AG04450 (cell line): ENCODE results near the gene C1GALT1. TPM values are rescaled to one million over a fixed set of nuclear protein-coding genes. Genes with fewer than 3 reads are reported as not detected.

ENCODE experiments used
- CTCF ChIA-PET: fragments of 300-600, 350-600 bp; formaldehyde crosslinking; extraction: SDS; loops from one replicate; lab custom pipeline; 2022; ENCODE audit warnings: antibody characterized with exemption, inconsistent platforms; lab: Charles Lee
- POLR2A ChIA-PET: fragments of 350-600 bp; formaldehyde crosslinking; extraction: SDS; loops from one replicate; lab custom pipeline; 2021; ENCODE audit warnings: antibody characterized with exemption, inconsistent platforms; lab: Yijun Ruan, JAX
- DNase-seq: peaks from one replicate; pipeline ENCODE4 v3.0.0-alpha.2; 2011; ENCODE audit warnings: low read depth, low spot score
- H3K27ac ChIP-seq: one replicate; pipeline ENCODE4 v1.5.1; 2012; ENCODE audit warnings: low read depth, low read length, control low read depth
- H3K27me3 ChIP-seq: one replicate; pipeline ENCODE4 v1.6.0; 2012; ENCODE audit warnings: low read length; ENCODE audit not compliant: control insufficient read depth, insufficient read depth
- H3K4me3 ChIP-seq: 2 replicates; pipeline ENCODE4 v1.5.1; 2011; ENCODE audit warnings: mild to moderate bottlenecking, low read depth, low read length, control low read depth
- H3K9me3 ChIP-seq: 2 replicates; pipeline ENCODE4 v1.5.1; 2012; ENCODE audit warnings: low read length; ENCODE audit not compliant: control insufficient read depth, insufficient read depth
- polyA plus RNA-seq: library from polyadenylated mRNA; depleted of rRNA; stranded (reverse); fragments of >200 nt; gene quantifications from 2 replicates; pipeline ENCODE4 v1.2.3, GENCODE V29; 2011
- TF ChIP-seq, protein P1 (sequence below): IDR thresholded peaks from 2 replicates; pipeline ENCODE4 v1.5.1; 2011; ENCODE audit warnings: low read depth, low read length, control low read depth, inconsistent platforms

Gene C1GALT1
- polyA plus RNA-seq, 1 experiment = 24.0 TPM

DNA sequence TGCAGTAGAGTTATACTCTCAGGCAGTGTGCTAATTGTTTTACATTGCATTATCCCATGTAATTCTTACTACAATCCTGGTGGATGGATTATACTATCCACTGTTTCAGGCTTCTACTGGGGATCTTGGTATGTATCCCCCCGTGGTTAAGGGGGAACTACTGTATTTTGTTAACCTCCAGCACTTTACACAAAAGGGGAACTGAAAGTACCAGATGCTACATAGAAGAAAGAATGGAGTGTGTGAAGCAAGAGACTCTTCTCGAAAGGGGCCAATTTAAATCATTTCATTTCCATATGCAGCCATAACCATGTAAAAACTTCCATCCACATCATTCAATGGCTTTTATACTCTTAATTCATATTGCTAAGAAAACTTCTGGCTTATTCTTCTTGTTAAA is 69.4 kb downstream of the C1GALT1 start:
- Histone ChIP-seq H3K27ac (no peak overlapping the region), H3K4me3 (no peak overlapping the region), H3K9me3 (no peaks in the 10 kb centered on the region), H3K27me3 (no peaks in the 10 kb centered on the region)
- CTCF ChIA-PET = no interaction called here
- POLR2A ChIA-PET = no interaction called here
- TF ChIP-seq, protein P1, sequence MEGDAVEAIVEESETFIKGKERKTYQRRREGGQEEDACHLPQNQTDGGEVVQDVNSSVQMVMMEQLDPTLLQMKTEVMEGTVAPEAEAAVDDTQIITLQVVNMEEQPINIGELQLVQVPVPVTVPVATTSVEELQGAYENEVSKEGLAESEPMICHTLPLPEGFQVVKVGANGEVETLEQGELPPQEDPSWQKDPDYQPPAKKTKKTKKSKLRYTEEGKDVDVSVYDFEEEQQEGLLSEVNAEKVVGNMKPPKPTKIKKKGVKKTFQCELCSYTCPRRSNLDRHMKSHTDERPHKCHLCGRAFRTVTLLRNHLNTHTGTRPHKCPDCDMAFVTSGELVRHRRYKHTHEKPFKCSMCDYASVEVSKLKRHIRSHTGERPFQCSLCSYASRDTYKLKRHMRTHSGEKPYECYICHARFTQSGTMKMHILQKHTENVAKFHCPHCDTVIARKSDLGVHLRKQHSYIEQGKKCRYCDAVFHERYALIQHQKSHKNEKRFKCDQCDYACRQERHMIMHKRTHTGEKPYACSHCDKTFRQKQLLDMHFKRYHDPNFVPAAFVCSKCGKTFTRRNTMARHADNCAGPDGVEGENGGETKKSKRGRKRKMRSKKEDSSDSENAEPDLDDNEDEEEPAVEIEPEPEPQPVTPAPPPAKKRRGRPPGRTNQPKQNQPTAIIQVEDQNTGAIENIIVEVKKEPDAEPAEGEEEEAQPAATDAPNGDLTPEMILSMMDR = no peak
- DNase-seq = no peak

DNA sequence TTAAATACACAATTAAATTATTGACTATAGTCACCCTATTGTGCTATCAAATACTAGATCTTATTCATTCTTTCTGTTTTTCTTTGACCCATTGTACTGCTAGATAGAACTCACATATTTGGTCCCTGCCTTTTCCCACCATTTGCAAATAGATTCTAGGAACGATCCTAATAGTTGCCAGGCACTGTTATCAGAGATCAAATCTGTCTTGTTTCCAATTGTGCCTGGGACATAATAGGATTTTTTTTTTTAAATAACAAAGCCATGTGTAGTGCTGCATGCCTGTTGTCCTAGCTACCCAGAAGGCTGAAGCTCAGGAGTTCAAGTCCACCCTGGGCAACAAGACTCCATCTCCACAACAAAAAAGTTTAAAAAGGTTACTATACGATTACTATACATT is 72.0 kb downstream of the C1GALT1 start:
- DNase-seq = no peak
- Histone ChIP-seq H3K27ac (no peak overlapping the region), H3K9me3 (no peaks in the 10 kb centered on the region; the same call in 1 of the 2 replicates), H3K4me3 (no peak overlapping the region), H3K27me3 (no peaks in the 10 kb centered on the region)
- CTCF ChIA-PET = no interaction called here
- TF ChIP-seq, protein P1 = no peak
- POLR2A ChIA-PET = no interaction called here

DNA sequence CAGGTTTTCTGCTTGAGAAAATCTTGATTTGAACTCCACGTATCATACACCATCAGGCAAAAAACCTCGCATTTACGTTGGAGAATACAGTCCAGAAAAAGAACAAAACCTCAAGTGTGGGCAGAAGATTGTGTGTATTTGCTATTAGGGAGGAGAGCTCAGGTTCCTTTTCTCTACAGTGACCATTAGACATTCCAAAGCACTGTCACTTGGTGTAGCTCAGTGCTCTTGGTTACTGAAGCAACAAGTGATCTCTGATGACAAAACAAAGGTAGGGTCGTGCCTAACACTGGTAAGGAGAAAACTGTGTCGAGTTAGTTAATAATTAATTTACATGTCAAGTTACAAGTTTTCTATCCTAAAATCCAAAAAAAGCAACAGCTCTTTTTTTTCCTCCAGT is 72.6 kb downstream of the C1GALT1 start:
- no peak for DNase-seq
- no peak overlapping the region for H3K4me3 ChIP-seq
- ChIA-PET CTCF (no interaction called here), POLR2A (no interaction called here)
- no peaks in the 10 kb centered on the region; the same call in 1 of the 2 replicates for H3K9me3 ChIP-seq
- TF ChIP-seq, protein P1 = no peak
- H3K27me3 ChIP-seq = no peaks in the 10 kb centered on the region
- no peak overlapping the region for H3K27ac ChIP-seq

DNA sequence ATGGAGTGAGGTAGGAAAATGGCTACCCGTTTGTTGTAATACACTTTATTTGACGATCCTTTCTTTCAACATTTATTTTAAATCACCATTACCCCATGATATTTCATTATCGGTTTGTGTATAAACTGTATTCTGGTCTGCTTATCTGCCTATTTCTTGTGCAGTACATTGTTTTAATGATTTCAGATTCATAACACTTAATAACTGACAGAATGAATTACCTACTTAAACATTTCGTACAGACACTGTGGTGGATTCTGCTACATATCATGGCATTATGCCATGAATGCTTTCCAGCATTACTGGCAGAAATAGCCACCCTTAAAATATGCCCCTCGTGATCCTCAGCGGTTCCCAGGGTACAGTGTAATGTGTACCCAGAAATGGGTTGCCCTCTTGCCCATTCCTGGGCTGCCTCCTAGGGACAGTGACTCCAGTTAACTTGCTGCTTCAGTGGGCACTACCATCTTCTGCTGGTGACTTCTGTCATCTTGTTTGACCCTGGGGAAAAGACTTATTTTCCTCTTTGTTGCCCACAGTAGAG is 74.5 kb downstream of the C1GALT1 start:
- POLR2A ChIA-PET = no interaction called here
- Histone ChIP-seq H3K27ac (no peak overlapping the region), H3K9me3 (no peaks in the 10 kb centered on the region; the same call in 1 of the 2 replicates), H3K27me3 (no peaks in the 10 kb centered on the region), H3K4me3 (no peak overlapping the region)
- TF ChIP-seq, protein P1 = no peak
- CTCF ChIA-PET = no interaction called here
- DNase-seq = no peak

DNA sequence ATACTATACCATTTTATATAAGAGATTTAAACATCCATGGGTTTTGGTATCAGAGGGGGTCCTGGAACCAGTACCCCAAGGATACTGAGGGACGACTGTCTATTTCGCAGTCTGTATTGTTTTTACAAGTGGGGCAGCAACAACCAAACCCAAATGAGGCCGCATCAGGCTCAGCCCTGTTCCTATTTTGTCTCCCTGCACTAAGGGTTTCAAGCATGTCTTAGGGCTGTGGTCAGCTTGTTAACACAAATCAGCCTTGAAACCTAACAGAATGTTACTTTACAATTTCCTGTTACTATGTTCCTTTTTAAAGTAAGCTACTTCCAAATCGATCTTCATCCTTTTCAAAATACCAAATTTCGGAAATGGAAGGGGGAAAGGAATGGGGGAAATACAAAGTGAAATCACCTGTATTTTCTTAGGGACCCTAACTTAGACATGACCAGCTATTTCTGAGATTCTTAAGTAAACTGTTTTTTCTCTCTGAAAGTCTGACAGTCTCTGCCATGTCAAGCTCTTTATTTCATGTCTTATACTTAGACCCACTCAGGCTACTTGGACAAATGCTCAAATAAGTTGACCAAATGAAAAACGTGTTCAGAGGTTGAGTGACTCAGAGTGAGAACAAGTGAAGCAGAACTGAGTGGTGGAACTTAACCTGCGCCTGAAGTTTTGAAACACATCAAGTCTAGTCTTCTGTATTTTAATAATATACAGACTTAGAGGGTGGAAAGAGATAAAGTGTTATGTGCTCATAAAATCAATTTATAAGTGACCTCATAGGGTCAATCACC is 75.8 kb downstream of the C1GALT1 start:
- Histone ChIP-seq H3K27ac (no peak overlapping the region), H3K9me3 (no peaks in the 10 kb centered on the region; the same call in 1 of the 2 replicates), H3K4me3 (no peak overlapping the region), H3K27me3 (no peaks in the 10 kb centered on the region)
- POLR2A ChIA-PET = no interaction called here
- CTCF ChIA-PET = interaction anchor here (0.8 kb wide), 1 partner anchor 155 kb away, joined by 3 read pairs; no protein-coding TSS in a partner anchor
- TF ChIP-seq, protein P1 = no peak
- no peak for DNase-seq
